ENCODE results near the gene C1orf159. TPM values are rescaled to one million over a fixed set of nuclear protein-coding genes. Genes with fewer than 3 reads are reported as not detected.

Gene C1orf159
- total RNA-seq, 3 donors from 2014 or later = 18.4 to 25.3 (median 24.0) TPM

- Histone ChIP-seq H3K4me3 (no peak overlapping the region), H3K4me1 (ENCODE audit: low read depth) (no peaks in the 10 kb centered on the region), H3K9me3 (no peaks in the 10 kb centered on the region), H3K36me3 (ENCODE audit: low read depth) (no peaks in the 10 kb centered on the region)
- DNase-seq (no peak), ATAC-seq (peak; percentile 26)
- intact Hi-C loops (cut with DNase I, micrococcal nuclease) = no loop called here
- TF ChIP-seq CTCF (IDR thresholded peaks at IDR 0.05) = no peak
Measured at GRCh38 chr1:1048765-1049164, 67.1 kb downstream of the C1orf159 start.

- no peak for DNase-seq
- Histone ChIP-seq H3K4me1 (ENCODE audit: low read depth) (no peaks in the 10 kb centered on the region), H3K4me3 (no peak overlapping the region), H3K9me3 (no peaks in the 10 kb centered on the region), H3K36me3 (ENCODE audit: low read depth) (no peaks in the 10 kb centered on the region)
- ATAC-seq = no peak
- TF ChIP-seq CTCF (IDR thresholded peaks at IDR 0.05) = no peak
- intact Hi-C loops (cut with DNase I, micrococcal nuclease) = no loop called here
Measured at GRCh38 chr1:1047963-1048362, 67.9 kb downstream of the C1orf159 start.

- no peak overlapping the region for H3K4me3 ChIP-seq
- no peaks in the 10 kb centered on the region for H3K4me1 ChIP-seq (ENCODE audit: low read depth)
- ATAC-seq (no peak), DNase-seq (no peak)
- no peaks in the 10 kb centered on the region for H3K9me3 ChIP-seq
- intact Hi-C loops (cut with DNase I, micrococcal nuclease) = no loop called here
- TF ChIP-seq CTCF (IDR thresholded peaks at IDR 0.05) = no peak
- H3K36me3 ChIP-seq (ENCODE audit: low read depth) = no peaks in the 10 kb centered on the region
Measured at GRCh38 chr1:1047407-1047806, 68.5 kb downstream of the C1orf159 start.

GRCh38 chr1:1046767-1047166 is 69.1 kb downstream of the C1orf159 start:
- Histone ChIP-seq H3K9me3 (no peaks in the 10 kb centered on the region), H3K36me3 (ENCODE audit: low read depth) (no peaks in the 10 kb centered on the region), H3K4me1 (ENCODE audit: low read depth) (no peaks in the 10 kb centered on the region), H3K4me3 (no peak overlapping the region)
- intact Hi-C loops (cut with DNase I, micrococcal nuclease) = no loop called here
- no peak for TF ChIP-seq CTCF (IDR thresholded peaks at IDR 0.05)
- ATAC-seq (no peak), DNase-seq (no peak)

GRCh38 chr1:1046243-1046642 is 69.6 kb downstream of the C1orf159 start:
- Histone ChIP-seq H3K36me3 (ENCODE audit: low read depth) (no peaks in the 10 kb centered on the region), H3K4me1 (ENCODE audit: low read depth) (no peaks in the 10 kb centered on the region), H3K4me3 (no peak overlapping the region), H3K9me3 (no peaks in the 10 kb centered on the region)
- ATAC-seq (no peak), DNase-seq (no peak)
- no peak for TF ChIP-seq CTCF (IDR thresholded peaks at IDR 0.05)
- intact Hi-C loops (cut with DNase I, micrococcal nuclease) = no loop called here

GRCh38 chr1:1045129-1045528 is 70.8 kb downstream of the C1orf159 start:
- intact Hi-C loops (cut with DNase I, micrococcal nuclease) = no loop called here
- H3K9me3 ChIP-seq = no peaks in the 10 kb centered on the region
- no peak for TF ChIP-seq CTCF (IDR thresholded peaks at IDR 0.05)
- ATAC-seq (no peak), DNase-seq (no peak)
- H3K4me3 ChIP-seq = no peak overlapping the region
- no peaks in the 10 kb centered on the region for H3K36me3 ChIP-seq (ENCODE audit: low read depth)
- H3K4me1 ChIP-seq (ENCODE audit: low read depth) = peaks cover 5% of the 10 kb centered on the region
